HepG2 (cell line): ENCODE data around the gene TUBG1. TPM values are rescaled to one million over a fixed set of nuclear protein-coding genes. Genes with fewer than 3 reads are reported as not detected.

Experiments used
- EEA1 ChIP-seq: sonication (generic); formaldehyde crosslinking; IDR thresholded peaks from 2 replicates; pipeline ENCODE4 v1.5.1; 2020; ENCODE audit warnings: mild to moderate bottlenecking, missing genetic modification reagents, borderline replicate concordance
- FOSL2 ChIP-seq: sonication (generic); formaldehyde crosslinking; IDR thresholded peaks from 2 replicates; pipeline ENCODE4 v1.4.0; 2020; ENCODE audit warnings: missing genetic modification reagents
- NAIF1 ChIP-seq: sonication (generic); formaldehyde crosslinking; IDR thresholded peaks from 2 replicates; pipeline ENCODE4 v1.5.0; 2020; ENCODE audit warnings: mild to moderate bottlenecking, missing genetic modification reagents, borderline replicate concordance
- NRL ChIP-seq: sonication (generic); formaldehyde crosslinking; IDR thresholded peaks from 2 replicates; pipeline ENCODE4 v1.5.0; 2020; ENCODE audit warnings: missing genetic modification reagents, mild to moderate bottlenecking, moderate library complexity, borderline replicate concordance
- ZNF138 ChIP-seq: sonication (generic); formaldehyde crosslinking; IDR thresholded peaks from 2 replicates; pipeline ENCODE4 v1.5.0; 2020; ENCODE audit warnings: mild to moderate bottlenecking, low read depth, missing genetic modification reagents
- ZNF296 ChIP-seq: sonication (generic); formaldehyde crosslinking; conservative IDR thresholded peaks from 2 replicates; pipeline ENCODE4 v1.5.0; 2020; ENCODE audit warnings: mild to moderate bottlenecking, missing genetic modification reagents
- ZNF367 ChIP-seq: sonication (generic); formaldehyde crosslinking; IDR thresholded peaks from 2 replicates; pipeline ENCODE4 v1.4.0; 2020; ENCODE audit warnings: missing genetic modification reagents, borderline replicate concordance
- ZNF563 ChIP-seq: sonication (generic); formaldehyde crosslinking; IDR thresholded peaks from 2 replicates; pipeline ENCODE4 v1.8.0; 2022; ENCODE audit warnings: mild to moderate bottlenecking, moderate library complexity, missing genetic modification reagents
- ZNF709 ChIP-seq: sonication (generic); formaldehyde crosslinking; IDR thresholded peaks from 2 replicates; pipeline ENCODE4 v1.5.0; 2020; ENCODE audit warnings: mild to moderate bottlenecking, missing genetic modification reagents
- polyA plus RNA-seq, 8 experiments: library from polyadenylated mRNA; depleted of rRNA in 3 of 8; stranded (reverse) in 7 of 8; unstranded in 1 of 8; fragments of >200 nt; fragmentation: Illumina TruSeq in 4 of 8; extraction: Trizol in 4 of 8; gene quantifications; 2 replicates each; pipeline versions ENCODE4 v1.2.1 to v1.2.3, GENCODE V29; 2011 to 2016; ENCODE audit warnings: low read depth in 4 of 8, missing spikeins in 1 of 8, mixed read lengths in 1 of 8; ENCODE audit not compliant: insufficient read depth in 1 of 8
- total RNA-seq, 5 experiments: library from RNA; depleted of rRNA; stranded (reverse); fragments of >200 nt; fragmentation: Illumina TruSeq; extraction: Trizol; gene quantifications; 2 replicates each; pipeline ENCODE4 v1.2.3, GENCODE V29; 2016; ENCODE audit warnings: low read depth in 1 of 5
- TF ChIP-seq, protein P1 (sequence below): sonication (generic); formaldehyde crosslinking; IDR thresholded peaks from 2 replicates; pipeline ENCODE4 v1.4.0; 2020; ENCODE audit warnings: missing genetic modification reagents
- TF ChIP-seq, protein P2 (sequence below): IDR thresholded peaks from 2 replicates; pipeline ENCODE4 v1.6.1; 2016; ENCODE audit warnings: mild to moderate bottlenecking
- TF ChIP-seq, protein P3 (sequence below): IDR thresholded peaks from 2 replicates; pipeline ENCODE4 v1.4.0; 2020; ENCODE audit warnings: mild to moderate bottlenecking, missing genetic modification reagents
- TF ChIP-seq, protein P4 (sequence below): sonication (generic); formaldehyde crosslinking; IDR thresholded peaks from 2 replicates; pipeline ENCODE4 v1.4.0; 2020; ENCODE audit warnings: missing genetic modification reagents

Gene TUBG1
- total and polyA plus RNA-seq, 2 of the 13 experiments (the other 11 are each of a cell fraction or from before 2014, with no cell fraction given): 74.1 to 137 TPM

DNA sequence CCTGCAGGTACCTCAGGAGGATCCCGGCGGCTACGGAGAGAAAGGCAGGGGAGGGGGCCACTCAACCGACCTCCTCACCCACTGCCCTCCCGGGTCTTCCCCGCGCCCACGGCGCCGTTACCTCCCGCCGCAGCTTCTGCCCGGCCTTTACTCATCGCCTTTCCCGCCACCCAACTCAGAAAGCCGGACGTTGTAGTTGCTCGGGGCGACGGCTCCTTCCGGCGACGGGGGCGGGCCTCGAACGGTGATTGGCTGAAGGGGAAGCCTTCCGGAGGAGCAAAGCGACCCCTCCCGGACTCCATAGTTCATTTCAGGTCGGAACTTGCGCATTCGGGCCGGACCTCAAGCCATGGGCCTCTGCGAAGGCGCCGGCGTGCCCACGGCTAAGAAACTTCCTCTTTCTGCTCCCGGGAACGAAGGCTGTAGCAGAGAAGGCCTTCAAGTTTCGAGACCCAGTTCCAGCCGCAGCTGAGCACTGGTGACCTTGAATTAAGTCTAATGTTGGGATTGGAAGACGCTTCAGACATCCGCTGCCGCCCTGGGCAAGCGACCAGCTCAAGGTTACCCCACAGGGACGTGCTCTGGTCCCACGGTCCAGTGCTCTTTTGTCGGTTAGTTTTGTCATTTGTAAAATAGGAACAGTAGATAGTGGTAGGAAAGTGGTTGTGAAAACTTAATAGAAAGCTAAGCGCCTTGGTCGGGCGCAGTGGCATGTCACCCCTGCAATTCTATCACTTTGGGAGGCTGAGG lies 31.8 kb upstream of the TUBG1 start, which contains the start of gene PSMC3IP (continued):
- TF ChIP-seq, protein P1, sequence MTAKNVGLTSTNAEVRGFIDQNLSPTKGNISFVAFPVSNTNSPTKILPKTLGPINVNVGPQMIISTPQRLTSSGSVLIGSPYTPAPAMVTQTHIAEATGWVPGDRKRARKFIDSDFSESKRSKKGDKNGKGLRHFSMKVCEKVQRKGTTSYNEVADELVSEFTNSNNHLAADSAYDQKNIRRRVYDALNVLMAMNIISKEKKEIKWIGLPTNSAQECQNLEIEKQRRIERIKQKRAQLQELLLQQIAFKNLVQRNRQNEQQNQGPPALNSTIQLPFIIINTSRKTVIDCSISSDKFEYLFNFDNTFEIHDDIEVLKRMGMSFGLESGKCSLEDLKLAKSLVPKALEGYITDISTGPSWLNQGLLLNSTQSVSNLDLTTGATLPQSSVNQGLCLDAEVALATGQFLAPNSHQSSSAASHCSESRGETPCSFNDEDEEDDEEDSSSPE (CRISPR knock-in tag): peak; percentile 99
- TF ChIP-seq, protein P2, sequence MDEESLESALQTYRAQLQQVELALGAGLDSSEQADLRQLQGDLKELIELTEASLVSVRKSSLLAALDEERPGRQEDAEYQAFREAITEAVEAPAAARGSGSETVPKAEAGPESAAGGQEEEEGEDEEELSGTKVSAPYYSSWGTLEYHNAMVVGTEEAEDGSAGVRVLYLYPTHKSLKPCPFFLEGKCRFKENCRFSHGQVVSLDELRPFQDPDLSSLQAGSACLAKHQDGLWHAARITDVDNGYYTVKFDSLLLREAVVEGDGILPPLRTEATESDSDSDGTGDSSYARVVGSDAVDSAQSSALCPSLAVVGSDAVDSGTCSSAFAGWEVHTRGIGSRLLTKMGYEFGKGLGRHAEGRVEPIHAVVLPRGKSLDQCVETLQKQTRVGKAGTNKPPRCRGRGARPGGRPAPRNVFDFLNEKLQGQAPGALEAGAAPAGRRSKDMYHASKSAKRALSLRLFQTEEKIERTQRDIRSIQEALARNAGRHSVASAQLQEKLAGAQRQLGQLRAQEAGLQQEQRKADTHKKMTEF: peak; percentile 91
- peak; percentile 75 for TF ChIP-seq ZNF563 (CRISPR knock-in tag)
- peak; percentile 44 for TF ChIP-seq FOSL2 (CRISPR knock-in tag)
- TF ChIP-seq EEA1 (CRISPR knock-in tag): peak; percentile 22; the same call in 1 of the 2 replicates
- TF ChIP-seq NAIF1 (CRISPR knock-in tag): peak; percentile 90
- TF ChIP-seq NRL: peak; percentile 95
- 0 out of 2 replicates have a peak, but pooled peaks have one; percentile 7 for TF ChIP-seq ZNF296
- TF ChIP-seq, protein P3, sequence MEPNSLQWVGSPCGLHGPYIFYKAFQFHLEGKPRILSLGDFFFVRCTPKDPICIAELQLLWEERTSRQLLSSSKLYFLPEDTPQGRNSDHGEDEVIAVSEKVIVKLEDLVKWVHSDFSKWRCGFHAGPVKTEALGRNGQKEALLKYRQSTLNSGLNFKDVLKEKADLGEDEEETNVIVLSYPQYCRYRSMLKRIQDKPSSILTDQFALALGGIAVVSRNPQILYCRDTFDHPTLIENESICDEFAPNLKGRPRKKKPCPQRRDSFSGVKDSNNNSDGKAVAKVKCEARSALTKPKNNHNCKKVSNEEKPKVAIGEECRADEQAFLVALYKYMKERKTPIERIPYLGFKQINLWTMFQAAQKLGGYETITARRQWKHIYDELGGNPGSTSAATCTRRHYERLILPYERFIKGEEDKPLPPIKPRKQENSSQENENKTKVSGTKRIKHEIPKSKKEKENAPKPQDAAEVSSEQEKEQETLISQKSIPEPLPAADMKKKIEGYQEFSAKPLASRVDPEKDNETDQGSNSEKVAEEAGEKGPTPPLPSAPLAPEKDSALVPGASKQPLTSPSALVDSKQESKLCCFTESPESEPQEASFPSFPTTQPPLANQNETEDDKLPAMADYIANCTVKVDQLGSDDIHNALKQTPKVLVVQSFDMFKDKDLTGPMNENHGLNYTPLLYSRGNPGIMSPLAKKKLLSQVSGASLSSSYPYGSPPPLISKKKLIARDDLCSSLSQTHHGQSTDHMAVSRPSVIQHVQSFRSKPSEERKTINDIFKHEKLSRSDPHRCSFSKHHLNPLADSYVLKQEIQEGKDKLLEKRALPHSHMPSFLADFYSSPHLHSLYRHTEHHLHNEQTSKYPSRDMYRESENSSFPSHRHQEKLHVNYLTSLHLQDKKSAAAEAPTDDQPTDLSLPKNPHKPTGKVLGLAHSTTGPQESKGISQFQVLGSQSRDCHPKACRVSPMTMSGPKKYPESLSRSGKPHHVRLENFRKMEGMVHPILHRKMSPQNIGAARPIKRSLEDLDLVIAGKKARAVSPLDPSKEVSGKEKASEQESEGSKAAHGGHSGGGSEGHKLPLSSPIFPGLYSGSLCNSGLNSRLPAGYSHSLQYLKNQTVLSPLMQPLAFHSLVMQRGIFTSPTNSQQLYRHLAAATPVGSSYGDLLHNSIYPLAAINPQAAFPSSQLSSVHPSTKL: peak; percentile 54
- peak; percentile 87 for TF ChIP-seq ZNF367 (CRISPR knock-in tag)
- TF ChIP-seq ZNF138 (CRISPR knock-in tag): peak; percentile 86; the same call in 1 of the 2 replicates
- TF ChIP-seq ZNF709 (CRISPR knock-in tag): peak; percentile 93
- TF ChIP-seq, protein P4, sequence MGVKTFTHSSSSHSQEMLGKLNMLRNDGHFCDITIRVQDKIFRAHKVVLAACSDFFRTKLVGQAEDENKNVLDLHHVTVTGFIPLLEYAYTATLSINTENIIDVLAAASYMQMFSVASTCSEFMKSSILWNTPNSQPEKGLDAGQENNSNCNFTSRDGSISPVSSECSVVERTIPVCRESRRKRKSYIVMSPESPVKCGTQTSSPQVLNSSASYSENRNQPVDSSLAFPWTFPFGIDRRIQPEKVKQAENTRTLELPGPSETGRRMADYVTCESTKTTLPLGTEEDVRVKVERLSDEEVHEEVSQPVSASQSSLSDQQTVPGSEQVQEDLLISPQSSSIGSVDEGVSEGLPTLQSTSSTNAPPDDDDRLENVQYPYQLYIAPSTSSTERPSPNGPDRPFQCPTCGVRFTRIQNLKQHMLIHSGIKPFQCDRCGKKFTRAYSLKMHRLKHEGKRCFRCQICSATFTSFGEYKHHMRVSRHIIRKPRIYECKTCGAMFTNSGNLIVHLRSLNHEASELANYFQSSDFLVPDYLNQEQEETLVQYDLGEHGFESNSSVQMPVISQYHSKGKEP: no peak; the same call in 1 of the 2 replicates
